ENCODE results near the gene SHB.

The SHB gene

DNA sequence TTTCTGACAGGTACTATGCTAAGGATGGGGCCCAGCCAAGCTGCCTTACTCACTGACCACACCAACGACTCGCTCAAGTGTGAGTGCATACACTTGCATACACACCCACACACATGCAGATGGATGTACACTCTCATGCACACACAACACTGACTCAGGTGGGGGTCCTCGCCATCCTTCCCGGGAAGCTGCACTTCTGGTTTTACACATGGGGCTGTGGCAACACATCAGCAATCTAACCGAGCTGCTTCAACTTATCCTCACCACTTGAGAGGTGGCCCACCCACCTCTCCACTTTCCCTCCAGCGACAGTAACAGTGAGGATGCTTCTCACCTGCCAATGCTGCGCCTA is 97.9 kb downstream of the SHB start:
- TF ChIP-seq, protein P1, sequence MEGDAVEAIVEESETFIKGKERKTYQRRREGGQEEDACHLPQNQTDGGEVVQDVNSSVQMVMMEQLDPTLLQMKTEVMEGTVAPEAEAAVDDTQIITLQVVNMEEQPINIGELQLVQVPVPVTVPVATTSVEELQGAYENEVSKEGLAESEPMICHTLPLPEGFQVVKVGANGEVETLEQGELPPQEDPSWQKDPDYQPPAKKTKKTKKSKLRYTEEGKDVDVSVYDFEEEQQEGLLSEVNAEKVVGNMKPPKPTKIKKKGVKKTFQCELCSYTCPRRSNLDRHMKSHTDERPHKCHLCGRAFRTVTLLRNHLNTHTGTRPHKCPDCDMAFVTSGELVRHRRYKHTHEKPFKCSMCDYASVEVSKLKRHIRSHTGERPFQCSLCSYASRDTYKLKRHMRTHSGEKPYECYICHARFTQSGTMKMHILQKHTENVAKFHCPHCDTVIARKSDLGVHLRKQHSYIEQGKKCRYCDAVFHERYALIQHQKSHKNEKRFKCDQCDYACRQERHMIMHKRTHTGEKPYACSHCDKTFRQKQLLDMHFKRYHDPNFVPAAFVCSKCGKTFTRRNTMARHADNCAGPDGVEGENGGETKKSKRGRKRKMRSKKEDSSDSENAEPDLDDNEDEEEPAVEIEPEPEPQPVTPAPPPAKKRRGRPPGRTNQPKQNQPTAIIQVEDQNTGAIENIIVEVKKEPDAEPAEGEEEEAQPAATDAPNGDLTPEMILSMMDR (IDR thresholded peaks at IDR 0.05) = no peak
- no peak for DNase-seq
- Histone ChIP-seq H3K4me1 (peaks cover 0 to 42% (median 14%) of the 10 kb centered on the region in 4 donors), H3K9me3 (no peaks in the 10 kb centered on the region), H3K36me3 (peaks cover 8 to 27% (median 14%) of the 10 kb centered on the region in 3 donors), H3K4me3 (no peak overlapping the region), H3K27me3 (no peaks in the 10 kb centered on the region), H3K27ac (no peak overlapping the region)
- intact Hi-C loops (cut with DNase I; ENCODE audit: low total_unique reads) = no loop called here

DNA sequence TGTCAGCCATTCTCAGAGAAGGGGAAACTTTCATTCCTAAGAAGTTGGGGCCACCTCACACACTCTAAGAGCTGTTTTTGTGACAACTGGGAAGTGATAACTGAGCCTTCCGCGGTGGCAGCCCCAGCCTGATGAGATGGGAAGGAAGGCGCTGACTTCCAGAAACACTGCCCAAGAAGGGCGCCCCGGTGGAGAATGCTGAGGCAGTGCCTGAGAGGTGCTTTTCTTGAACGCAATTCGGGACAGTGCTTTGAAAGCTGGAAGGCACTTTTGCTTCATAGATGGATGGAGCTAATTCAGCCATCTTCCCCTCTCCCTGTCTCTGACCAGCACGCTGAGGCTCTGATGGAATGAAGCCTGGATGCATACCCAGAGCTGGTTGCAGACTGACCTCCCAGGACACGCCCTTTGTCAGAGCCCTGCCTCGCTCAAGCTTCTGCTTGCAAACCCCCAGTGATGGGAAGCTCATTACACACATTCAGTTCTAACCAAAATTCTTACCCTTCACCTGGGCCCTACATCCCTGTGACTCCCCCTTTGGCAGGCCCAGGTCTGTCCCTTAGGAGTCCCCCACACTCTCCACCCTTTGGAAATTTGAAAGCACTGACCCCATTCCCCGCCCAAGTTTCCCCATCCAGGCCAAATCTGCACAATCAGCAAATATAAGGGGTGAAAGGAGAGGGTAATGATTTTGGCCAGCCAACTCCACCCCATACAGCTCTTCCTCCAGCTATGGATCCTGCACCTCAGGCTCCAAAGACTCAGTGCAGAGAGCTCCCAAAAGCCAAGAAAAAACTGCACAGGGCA is 98.5 kb downstream of the SHB start:
- no peak overlapping the region for H3K27ac ChIP-seq
- H3K4me1 ChIP-seq = peaks cover 0 to 47% (median 15%) of the 10 kb centered on the region in 4 donors
- no peak overlapping the region for H3K4me3 ChIP-seq
- no peak for DNase-seq
- TF ChIP-seq, protein P1 (IDR thresholded peaks at IDR 0.05) = no peak
- H3K36me3 ChIP-seq = peaks cover 8 to 27% (median 14%) of the 10 kb centered on the region in 3 donors
- H3K27me3 ChIP-seq = no peaks in the 10 kb centered on the region
- no peaks in the 10 kb centered on the region for H3K9me3 ChIP-seq
- intact Hi-C loops (cut with DNase I; ENCODE audit: low total_unique reads) = no loop called here

DNA sequence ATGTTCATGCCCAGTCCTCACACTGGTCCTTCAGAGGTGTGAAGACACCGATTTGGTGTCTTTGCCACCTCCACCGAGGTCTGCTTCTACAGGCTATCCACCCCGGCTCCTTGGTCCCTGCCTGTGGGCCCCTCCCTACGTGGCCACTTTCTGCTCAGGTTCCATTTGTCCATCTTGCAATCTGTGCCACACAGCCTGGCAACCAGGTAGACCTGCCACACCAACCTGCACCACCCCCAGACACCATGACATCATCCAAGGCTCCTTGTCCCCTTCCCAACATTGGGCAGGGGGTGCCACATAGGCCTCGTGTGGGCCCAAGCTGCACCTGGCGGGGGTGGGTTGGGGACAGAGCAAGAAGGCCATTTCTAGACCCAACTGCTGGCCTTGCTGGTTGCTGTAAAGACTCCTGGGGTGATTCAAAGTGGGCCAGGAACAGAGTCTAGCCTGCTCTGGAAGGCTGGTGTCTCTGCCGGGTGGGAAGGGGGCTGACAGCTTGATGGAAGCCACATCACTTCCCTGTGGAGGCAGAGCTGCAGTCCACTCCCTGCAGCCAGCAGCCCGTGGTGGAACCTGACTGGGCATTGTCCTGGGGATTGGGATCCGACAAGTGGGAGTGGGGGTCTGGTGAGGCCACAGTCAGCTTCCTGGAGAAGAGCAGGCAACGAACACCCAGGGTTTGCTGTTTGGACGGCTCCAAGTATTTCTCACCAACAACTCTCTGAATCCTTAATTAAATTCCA is 99.3 kb downstream of the SHB start:
- H3K4me3 ChIP-seq = no peak overlapping the region
- no peaks in the 10 kb centered on the region for H3K9me3 ChIP-seq
- H3K36me3 ChIP-seq = peaks cover 6 to 25% (median 14%) of the 10 kb centered on the region in 3 donors
- TF ChIP-seq, protein P1 (IDR thresholded peaks at IDR 0.05) = no peak
- intact Hi-C loops (cut with DNase I; ENCODE audit: low total_unique reads) = no loop called here
- no peak for DNase-seq
- no peak overlapping the region for H3K27ac ChIP-seq
- no peaks in the 10 kb centered on the region for H3K27me3 ChIP-seq
- H3K4me1 ChIP-seq = peaks cover 4 to 55% (median 22%) of the 10 kb centered on the region in 4 donors

DNA sequence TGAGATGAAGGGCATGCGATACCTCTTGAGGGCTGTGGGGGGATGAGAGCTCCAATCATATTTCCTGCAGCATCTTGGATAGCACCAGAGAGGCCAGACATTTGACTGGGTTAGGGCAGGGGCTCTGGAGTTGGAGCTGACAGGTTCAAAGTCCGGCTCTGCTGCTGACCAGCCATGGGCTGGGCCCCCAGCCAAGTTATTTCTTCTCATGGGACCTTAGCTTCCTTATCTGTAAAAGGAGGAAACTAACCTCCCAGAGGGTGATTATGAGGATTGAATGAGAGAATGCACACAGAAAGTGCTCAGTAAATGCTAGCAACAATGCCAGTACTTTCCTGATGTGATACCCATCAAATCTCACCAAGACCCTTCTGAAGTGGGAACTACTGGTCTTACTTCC is 99.9 kb downstream of the SHB start:
- Histone ChIP-seq H3K4me1 (peaks cover 4 to 61% (median 25%) of the 10 kb centered on the region in 4 donors), H3K27ac (no peak overlapping the region)

DNA sequence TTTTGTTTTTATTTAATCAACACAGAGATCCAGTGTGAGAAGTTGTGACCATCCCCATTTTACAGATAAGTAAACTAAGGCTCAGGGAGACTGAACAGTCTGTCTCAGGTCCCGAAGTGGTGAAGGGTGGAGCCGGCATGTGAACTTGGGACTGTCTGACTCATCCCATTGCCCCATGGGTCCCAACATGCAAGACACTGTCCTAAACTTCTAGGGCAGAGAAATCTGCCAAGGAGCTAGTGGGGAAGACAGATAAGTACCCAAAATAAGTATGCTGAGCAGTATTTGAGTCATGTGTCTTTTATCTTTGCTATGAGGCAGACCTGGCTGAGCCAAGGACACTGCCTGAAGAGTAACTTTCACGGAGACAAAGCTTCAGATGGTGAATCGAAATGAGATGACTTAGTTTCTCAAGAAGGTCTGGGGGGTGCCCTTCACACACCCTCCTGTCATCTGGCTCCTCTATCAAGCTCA is 100.8 kb downstream of the SHB start:
- H3K27ac ChIP-seq = peak overlapping the region in 1 of 2 donors; percentile 18
- H3K36me3 ChIP-seq = peaks cover 0 to 12% (median 0%) of the 10 kb centered on the region in 3 donors
- peaks cover 4 to 67% (median 30%) of the 10 kb centered on the region in 4 donors for H3K4me1 ChIP-seq
- DNase-seq = no peak
- TF ChIP-seq, protein P1 (IDR thresholded peaks at IDR 0.05) = no peak
- H3K4me3 ChIP-seq = no peak overlapping the region
- no peaks in the 10 kb centered on the region for H3K9me3 ChIP-seq
- H3K27me3 ChIP-seq = no peaks in the 10 kb centered on the region
- intact Hi-C loops (cut with DNase I; ENCODE audit: low total_unique reads) = no loop called here

More for the DNA sequence above, 99.9 kb downstream of the SHB start:
- H3K4me3 ChIP-seq = no peak overlapping the region
- DNase-seq = no peak
- TF ChIP-seq, protein P1 (IDR thresholded peaks at IDR 0.05) = no peak
- no peaks in the 10 kb centered on the region for H3K9me3 ChIP-seq
- intact Hi-C loops (cut with DNase I; ENCODE audit: low total_unique reads) = no loop called here
- no peaks in the 10 kb centered on the region for H3K27me3 ChIP-seq
- H3K36me3 ChIP-seq = peaks cover under 1 to 19% (median 8%) of the 10 kb centered on the region in 3 donors
